Stimulated activated naive CD8-positive, alpha-beta T cell treated with anti-CD3 and anti-CD28 coated beads, Interleukin-15, Interleukin-2, amounts not matched to agents 100 U/mL and 50 U/mL, for 24 hours (primary cell): Measurements from ENCODE around the gene POFUT1.
A peak's percentile ranks its signal among the peaks of the same experiment; 100 is the strongest.

ENCODE experiments used
- ATAC-seq: fragments of 150-1000 bp; cut with Tn5 transposase; one replicate; pipeline ENCODE4 v1.10.0; 2021
- DNase-seq: peaks from one replicate; pipeline ENCODE4 v3.0.0; 2021

Gene POFUT1

GRCh38 chr20:32206760-32207625 is 687 bp upstream of the POFUT1 start:
- peak; percentile 6 for ATAC-seq
- peak; percentile 34 for DNase-seq

GRCh38 chr20:32208499-32209154 is 947 bp downstream of the POFUT1 start:
- DNase-seq (no peak), ATAC-seq (no peak)

- no peak for DNase-seq
Observed at GRCh38 chr20:32209850-32210605, 2.3 kb downstream of the POFUT1 start.

DNA sequence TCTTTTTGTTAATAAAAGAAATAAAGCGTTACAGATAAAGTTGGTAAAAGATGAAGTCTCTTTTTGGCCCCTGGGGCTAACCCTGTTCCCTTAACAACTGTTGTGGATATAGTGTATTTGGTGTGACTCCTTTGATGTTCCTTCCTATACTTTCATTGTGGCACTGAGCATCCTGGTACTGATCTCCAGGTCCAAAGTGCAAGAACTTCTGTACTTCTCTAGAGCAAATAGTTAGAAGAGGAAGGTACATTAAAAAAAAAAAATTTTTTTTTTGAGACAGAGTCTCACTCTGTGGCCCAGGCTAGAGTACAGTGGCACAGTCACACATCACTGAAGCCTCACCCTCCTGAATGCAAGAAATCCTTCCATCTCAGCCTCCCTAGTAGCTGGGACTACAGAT is 6.2 kb downstream of the POFUT1 start:
- DNase-seq = no peak
- ATAC-seq = no peak

More at GRCh38 chr20:32209850-32210605, 2.3 kb downstream of the POFUT1 start:
- ATAC-seq = no peak

GRCh38 chr20:32215147-32215546 is 7.5 kb downstream of the POFUT1 start:
- no peak for DNase-seq

DNA sequence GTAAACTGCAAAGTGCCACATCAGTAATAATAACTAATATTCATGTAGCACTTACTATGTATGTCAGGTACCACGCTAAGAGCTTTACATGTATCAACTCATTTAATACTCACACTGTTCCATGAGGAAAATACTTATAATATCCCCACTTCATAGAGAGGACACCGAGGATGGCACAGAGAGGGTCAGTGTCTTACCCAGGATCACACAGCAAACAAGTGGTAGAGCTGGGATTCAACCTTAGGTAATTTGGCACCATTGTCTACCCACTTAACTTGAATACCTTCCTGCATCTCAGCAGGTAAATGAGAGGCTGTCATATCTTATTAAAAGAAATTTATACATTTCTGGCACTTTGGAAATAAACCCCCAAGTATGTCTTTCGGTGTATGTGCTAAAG is 8.0 kb downstream of the POFUT1 start:
- DNase-seq = no peak
- ATAC-seq = no peak

More at GRCh38 chr20:32215147-32215546, 7.5 kb downstream of the POFUT1 start:
- ATAC-seq = no peak

DNA sequence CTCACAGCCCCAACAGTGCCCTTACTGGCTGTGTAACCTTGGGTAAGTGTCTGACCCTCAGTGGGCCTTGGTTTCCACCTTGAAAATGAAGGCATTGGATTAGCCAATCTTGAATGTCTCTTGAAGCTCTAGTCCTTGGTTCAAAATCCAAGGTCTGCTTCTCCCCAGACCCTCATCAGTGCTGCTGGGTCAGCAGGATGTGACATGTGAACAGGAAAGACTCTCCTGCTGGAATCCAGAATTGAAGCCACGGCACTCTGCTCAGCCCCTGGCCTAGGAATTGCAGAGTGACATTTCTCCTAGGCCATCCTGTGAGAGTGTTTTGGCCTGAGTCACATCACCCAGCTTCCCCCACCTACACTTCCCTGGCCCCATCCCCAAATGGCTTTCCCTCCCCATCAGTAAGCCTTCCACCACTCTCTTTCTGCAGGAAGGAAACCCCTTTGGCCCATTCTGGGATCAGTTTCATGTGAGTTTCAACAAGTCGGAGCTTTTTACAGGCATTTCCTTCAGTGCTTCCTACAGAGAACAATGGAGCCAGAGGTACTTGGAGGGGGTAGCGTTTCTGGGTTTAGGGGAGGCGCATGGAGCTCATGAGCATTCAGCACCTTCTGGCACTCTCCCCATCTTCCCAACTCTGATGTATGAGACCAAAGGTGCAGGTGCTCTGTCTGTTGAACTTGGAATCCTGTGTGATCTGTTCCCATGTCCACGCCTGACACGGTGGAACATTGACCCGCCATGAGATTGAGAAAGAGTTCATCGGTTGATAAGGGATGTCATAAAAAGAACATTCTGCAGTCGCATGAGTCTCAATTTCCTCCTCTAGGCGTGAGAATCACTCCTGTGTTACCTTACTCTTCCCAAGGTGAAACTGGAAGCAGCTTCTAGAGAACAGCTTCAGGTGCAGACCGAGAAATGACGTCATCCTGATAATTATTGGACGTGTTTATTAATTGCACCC is 8.8 kb downstream of the POFUT1 start:
- DNase-seq = no peak
- no peak for ATAC-seq

DNA sequence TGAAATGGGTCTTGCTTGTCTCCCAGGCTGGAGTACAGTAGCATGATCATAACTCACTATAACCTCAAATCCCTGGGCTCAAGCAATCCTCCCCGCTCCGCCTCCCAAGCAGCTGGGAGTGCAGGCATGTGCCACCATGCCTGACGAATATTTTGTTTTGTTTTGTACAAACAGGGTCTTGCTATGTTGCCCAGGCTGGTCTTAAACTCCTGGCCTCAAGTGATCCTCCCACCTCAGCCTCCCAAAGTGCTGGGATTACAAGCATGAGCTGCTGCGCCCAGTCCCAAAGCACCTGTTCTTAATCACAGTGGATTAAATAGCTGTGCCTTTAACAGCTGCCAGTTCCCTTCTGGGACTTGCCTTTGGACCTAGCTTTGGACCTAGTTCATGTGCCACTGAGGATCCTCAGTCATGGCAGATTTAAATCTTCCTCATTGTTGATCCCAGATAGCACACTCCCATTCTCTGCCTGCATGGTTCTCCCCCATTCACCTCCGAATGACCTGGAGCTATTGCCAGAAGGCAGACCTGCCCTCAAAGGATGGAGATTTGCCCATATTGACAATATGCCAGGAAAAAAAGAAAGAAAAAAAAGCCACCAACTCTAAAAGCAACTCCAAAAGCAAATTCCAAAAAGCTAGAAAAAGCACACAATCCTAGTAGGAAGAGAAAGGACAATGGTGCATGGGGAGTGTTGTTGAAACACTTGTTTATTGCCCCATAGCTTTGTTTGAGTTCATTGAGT is 10.6 kb downstream of the POFUT1 start:
- ATAC-seq (no peak), DNase-seq (no peak)

GRCh38 chr20:32224463-32224862 is 16.8 kb downstream of the POFUT1 start:
- no peak for ATAC-seq

GRCh38 chr20:32226391-32226790 is 18.7 kb downstream of the POFUT1 start:
- DNase-seq = no peak
- no peak for ATAC-seq

More at GRCh38 chr20:32224463-32224862, 16.8 kb downstream of the POFUT1 start:
- no peak for DNase-seq

- no peak for ATAC-seq
- no peak for DNase-seq
Observed at GRCh38 chr20:32227306-32227705, 19.6 kb downstream of the POFUT1 start.

DNA sequence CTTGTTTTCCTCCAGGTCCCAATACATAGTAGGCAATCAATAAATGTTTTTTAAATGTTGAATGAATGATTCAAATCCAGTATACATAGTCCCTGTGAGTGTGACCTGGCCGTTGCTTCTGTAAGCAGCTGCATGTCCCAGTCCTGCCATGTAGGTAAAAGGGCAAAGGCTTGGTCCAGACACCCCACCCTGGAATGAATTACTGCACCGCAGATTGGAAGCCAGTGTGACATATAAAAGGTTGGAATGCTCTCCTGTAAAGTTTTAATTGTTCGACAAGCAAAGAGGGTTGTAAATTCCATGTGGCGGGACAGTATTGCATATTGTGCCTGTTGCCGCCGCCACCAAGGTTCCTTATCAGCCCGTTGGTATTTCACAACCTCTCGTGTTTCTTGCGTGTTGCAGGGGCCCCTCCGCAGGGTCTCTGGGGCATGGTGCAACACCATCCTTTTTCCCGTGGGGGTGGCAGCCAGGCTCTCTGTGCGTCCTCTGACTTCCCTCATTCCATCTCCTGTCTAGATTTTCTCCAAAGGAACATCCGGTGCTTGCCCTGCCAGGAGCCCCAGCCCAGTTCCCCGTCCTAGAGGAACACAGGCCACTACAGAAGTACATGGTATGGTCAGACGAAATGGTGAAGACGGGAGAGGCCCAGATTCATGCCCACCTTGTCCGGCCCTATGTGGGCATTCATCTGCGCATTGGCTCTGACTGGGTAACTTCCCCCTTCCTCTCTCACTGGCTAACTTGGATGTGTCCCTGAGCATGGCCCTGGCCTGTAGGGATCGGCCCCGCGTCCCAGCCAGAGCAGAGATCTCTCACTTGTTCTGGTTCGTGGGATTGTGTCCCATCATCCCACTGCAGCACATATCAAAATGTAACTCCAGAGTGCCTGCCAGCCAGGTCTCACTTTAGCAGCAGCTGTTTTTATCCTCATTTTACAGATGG is 20.3 kb downstream of the POFUT1 start:
- no peak for DNase-seq
- no peak for ATAC-seq

DNA sequence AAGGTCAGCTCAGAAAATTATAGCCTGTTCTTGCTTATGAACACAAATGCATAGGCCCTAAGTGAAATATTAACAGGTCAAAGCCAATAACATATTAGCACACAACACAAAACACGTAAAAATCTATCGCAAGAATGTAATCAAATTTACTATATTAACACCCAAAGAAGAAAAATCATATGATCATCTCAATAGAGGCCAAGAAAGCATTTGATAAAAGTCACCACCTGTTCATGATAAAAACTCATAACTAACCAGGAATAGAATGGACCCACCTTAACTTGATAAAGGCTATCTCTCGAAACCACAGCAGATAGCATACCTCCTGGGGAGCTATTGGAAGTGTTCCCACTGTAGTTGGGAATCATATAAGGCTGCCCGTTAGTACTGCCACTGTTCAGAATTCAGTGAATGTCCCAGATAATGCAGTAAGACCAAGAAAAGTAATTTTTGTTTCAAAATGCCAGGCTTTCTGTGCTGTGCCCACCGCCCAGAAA is 21.6 kb downstream of the POFUT1 start:
- no peak for ATAC-seq
- no peak for DNase-seq

GRCh38 chr20:32230707-32231106 is 23.0 kb downstream of the POFUT1 start:
- no peak for DNase-seq
- no peak for ATAC-seq

GRCh38 chr20:32231245-32231644 is 23.6 kb downstream of the POFUT1 start:
- ATAC-seq (no peak), DNase-seq (no peak)

GRCh38 chr20:32231847-32232246 is 24.2 kb downstream of the POFUT1 start:
- peak; percentile 46 for DNase-seq

DNA sequence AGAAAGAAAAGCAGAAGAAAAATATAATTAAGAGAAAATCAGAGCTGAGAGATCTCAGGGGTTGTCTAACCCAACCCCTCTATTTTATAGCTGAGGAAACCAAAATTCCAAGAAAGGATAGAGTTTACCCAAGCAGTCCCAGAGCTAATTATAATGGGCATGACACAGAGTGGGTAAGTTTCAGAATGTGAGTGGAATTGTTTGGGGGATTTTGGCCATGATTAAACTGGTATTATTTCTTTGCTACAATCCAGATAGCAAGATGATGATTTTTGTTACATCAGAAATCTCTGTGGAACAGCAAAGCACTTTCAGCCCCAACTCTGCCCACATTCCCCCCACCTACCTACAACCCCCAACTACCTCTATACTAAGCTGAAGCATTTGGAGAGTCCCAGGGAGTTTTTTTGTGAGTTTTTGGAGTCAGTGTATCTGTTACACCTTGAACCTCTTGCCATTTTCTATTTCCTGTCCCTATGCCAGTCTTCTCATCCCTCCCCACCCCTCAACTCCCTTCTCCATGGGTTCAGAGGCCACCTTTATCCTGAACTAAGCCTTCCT is 24.7 kb downstream of the POFUT1 start:
- peak; percentile 84 for ATAC-seq

More at GRCh38 chr20:32231847-32232246, 24.2 kb downstream of the POFUT1 start:
- ATAC-seq = peak; percentile 81

GRCh38 chr20:32233286-32233685 is 25.6 kb downstream of the POFUT1 start:
- ATAC-seq (no peak), DNase-seq (no peak)

More for the DNA sequence above, 24.7 kb downstream of the POFUT1 start:
- no peak for DNase-seq
